ENCODE results near the gene SUGT1.

DNA sequence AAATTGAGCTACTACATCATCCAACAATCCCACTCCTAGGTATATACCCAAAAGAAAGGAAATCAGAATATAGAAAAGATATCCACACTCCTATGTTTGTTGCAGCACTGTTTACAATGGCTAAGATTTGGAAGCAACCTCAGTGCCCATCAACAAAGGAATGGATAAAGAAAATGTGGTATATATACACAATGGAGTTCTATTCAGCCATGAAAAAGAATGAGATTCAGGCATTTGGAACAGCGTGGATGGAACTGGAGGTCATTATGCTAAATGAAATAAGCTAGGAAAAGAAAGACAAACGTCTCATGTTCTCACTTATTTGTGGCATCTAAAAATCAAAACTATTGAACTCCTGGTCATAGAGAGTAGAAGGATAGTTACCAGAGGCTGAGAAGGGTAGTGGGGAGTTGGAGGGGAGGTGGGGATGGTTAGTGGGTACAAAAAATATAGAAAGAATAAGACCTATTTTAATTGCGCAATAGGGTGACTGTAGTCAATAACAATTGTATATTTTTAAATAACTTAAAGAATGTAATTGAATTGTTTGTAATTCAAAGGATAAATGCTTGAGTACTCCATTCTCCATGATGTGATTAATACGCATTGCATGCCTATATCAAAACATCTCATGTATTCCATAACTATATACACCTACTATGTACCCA, 37.4 kb upstream of the SUGT1 start:
- TF ChIP-seq, protein P1, sequence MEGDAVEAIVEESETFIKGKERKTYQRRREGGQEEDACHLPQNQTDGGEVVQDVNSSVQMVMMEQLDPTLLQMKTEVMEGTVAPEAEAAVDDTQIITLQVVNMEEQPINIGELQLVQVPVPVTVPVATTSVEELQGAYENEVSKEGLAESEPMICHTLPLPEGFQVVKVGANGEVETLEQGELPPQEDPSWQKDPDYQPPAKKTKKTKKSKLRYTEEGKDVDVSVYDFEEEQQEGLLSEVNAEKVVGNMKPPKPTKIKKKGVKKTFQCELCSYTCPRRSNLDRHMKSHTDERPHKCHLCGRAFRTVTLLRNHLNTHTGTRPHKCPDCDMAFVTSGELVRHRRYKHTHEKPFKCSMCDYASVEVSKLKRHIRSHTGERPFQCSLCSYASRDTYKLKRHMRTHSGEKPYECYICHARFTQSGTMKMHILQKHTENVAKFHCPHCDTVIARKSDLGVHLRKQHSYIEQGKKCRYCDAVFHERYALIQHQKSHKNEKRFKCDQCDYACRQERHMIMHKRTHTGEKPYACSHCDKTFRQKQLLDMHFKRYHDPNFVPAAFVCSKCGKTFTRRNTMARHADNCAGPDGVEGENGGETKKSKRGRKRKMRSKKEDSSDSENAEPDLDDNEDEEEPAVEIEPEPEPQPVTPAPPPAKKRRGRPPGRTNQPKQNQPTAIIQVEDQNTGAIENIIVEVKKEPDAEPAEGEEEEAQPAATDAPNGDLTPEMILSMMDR (IDR thresholded peaks at IDR 0.05) = no peak
- no peak for TF ChIP-seq POLR2A (IDR thresholded peaks at IDR 0.05)

Measured in sigmoid colon (tissue), 3 donors.